Liver (tissue), 9 donors: Measurements from ENCODE around the gene EIF4G1. TPM values are rescaled to one million over a fixed set of nuclear protein-coding genes. Genes with fewer than 3 reads are reported as not detected.

Experiments used
- DNase-seq: peaks from one replicate; pipeline ENCODE4 v3.0.0-alpha.2; 2017; ENCODE audit warnings: low spot score
- H3K27ac ChIP-seq, 2 donors: one replicate each; pipeline ENCODE4 v1.7.0; 2013; ENCODE audit warnings: inconsistent platforms in 2 of 2, low read length in 2 of 2, control low read depth in 1 of 2, low read depth in 1 of 2, mild to moderate bottlenecking in 1 of 2
- H3K27me3 ChIP-seq, 4 donors: one replicate each; pipeline versions ENCODE4 v1.6.1 to v1.7.0; 2013; ENCODE audit warnings: low read length in 3 of 4, inconsistent platforms in 1 of 4, mild to moderate bottlenecking in 1 of 4, moderate library complexity in 1 of 4; ENCODE audit not compliant: control insufficient read depth in 4 of 4, insufficient read depth in 4 of 4
- H3K36me3 ChIP-seq, 4 donors: one replicate each; pipeline versions ENCODE4 v1.6.1 to v1.7.0; 2013; ENCODE audit warnings: low read length in 3 of 4, mild to moderate bottlenecking in 3 of 4, low read depth in 1 of 4, moderate library complexity in 1 of 4; ENCODE audit not compliant: control insufficient read depth in 4 of 4, insufficient read depth in 3 of 4
- H3K4me1 ChIP-seq, 4 donors: one replicate each; pipeline versions ENCODE4 v1.6.1 to v1.7.0; 2013; ENCODE audit warnings: low read length in 3 of 4, mild to moderate bottlenecking in 3 of 4, moderate library complexity in 1 of 4; ENCODE audit not compliant: control insufficient read depth in 4 of 4, insufficient read depth in 4 of 4
- H3K4me3 ChIP-seq, 3 donors: one replicate each; pipeline versions ENCODE4 v1.6.1 to v1.7.0; 2013; ENCODE audit warnings: low read length in 3 of 3, control low read depth in 1 of 3, low read depth in 1 of 3, mild to moderate bottlenecking in 1 of 3
- H3K9ac ChIP-seq, 2 donors: one replicate each; pipeline ENCODE4 v1.7.0; 2013; ENCODE audit warnings: low read length in 2 of 2, mild to moderate bottlenecking in 2 of 2, moderate library complexity in 2 of 2, control low read depth in 1 of 2, low read depth in 1 of 2
- H3K9me3 ChIP-seq, 4 donors: one replicate each; pipeline versions ENCODE4 v1.6.1 to v1.7.0; 2013; ENCODE audit warnings: low read length in 3 of 4; ENCODE audit not compliant: control insufficient read depth in 4 of 4
- ATF3 ChIP-seq: IDR thresholded peaks from 2 replicates; pipeline ENCODE4 v1.6.1; 2016; ENCODE audit warnings: antibody characterized with exemption
- CTCF ChIP-seq: fragments of 150-350 bp; IDR thresholded peaks from 2 replicates; pipeline ENCODE4 v1.5.1; 2017; ENCODE audit warnings: improper control_type of control experiment, low read depth, low read length; ENCODE audit not compliant: missing input control
- EGR1 ChIP-seq, 2 donors: IDR thresholded peaks; 2 replicates each; pipeline ENCODE4 v1.6.1; 2016 to 2018; ENCODE audit warnings: antibody characterized with exemption in 2 of 2, low read depth in 2 of 2
- FOXA1 ChIP-seq: IDR thresholded peaks from 2 replicates; pipeline ENCODE4 v1.6.1; 2016; ENCODE audit warnings: antibody characterized with exemption
- FOXA2 ChIP-seq: IDR thresholded peaks from 2 replicates; pipeline ENCODE4 v1.6.1; 2016; ENCODE audit warnings: antibody characterized with exemption
- GABPA ChIP-seq, 2 donors: IDR thresholded peaks in 1 of 2; conservative IDR thresholded peaks in 1 of 2; 2 replicates each; pipeline ENCODE4 v1.6.1; 2016; ENCODE audit warnings: antibody characterized with exemption in 2 of 2, mild to moderate bottlenecking in 1 of 2, moderate library complexity in 1 of 2
- HNF4A ChIP-seq, 2 donors: conservative IDR thresholded peaks; 2 replicates each; pipeline ENCODE4 v1.6.1; 2016; ENCODE audit warnings: antibody characterized with exemption in 2 of 2, mild to moderate bottlenecking in 2 of 2
- HNF4G ChIP-seq: IDR thresholded peaks from 2 replicates; pipeline ENCODE4 v1.6.1; 2016; ENCODE audit warnings: antibody characterized with exemption
- JUND ChIP-seq, 2 donors: IDR thresholded peaks; 2 replicates each; pipeline ENCODE4 v1.6.1; 2016; ENCODE audit warnings: antibody characterized with exemption in 2 of 2
- MAX ChIP-seq: IDR thresholded peaks from 2 replicates; pipeline ENCODE4 v1.6.1; 2016; ENCODE audit warnings: antibody characterized with exemption
- NR2F2 ChIP-seq: IDR thresholded peaks from 2 replicates; pipeline ENCODE4 v1.6.1; 2016; ENCODE audit warnings: antibody characterized with exemption
- RAD21 ChIP-seq, 2 donors: IDR thresholded peaks; 2 replicates each; pipeline ENCODE4 v1.6.1; 2016; ENCODE audit warnings: antibody characterized with exemption in 2 of 2, mild to moderate bottlenecking in 2 of 2
- RXRA ChIP-seq, 2 donors: IDR thresholded peaks; 2 replicates each; pipeline ENCODE4 v1.6.1; 2017 to 2018; ENCODE audit warnings: antibody characterized with exemption in 2 of 2, mild to moderate bottlenecking in 1 of 2
- SP1 ChIP-seq: IDR thresholded peaks from 2 replicates; pipeline ENCODE4 v1.6.1; 2018; ENCODE audit warnings: antibody characterized with exemption, mild to moderate bottlenecking
- TAF1 ChIP-seq: conservative IDR thresholded peaks from 2 replicates; pipeline ENCODE4 v1.6.1; 2016; ENCODE audit warnings: antibody characterized with exemption, mild to moderate bottlenecking
- YY1 ChIP-seq: IDR thresholded peaks from 2 replicates; pipeline ENCODE4 v1.6.1; 2016; ENCODE audit warnings: antibody characterized with exemption, mild to moderate bottlenecking
- ZBTB33 ChIP-seq: IDR thresholded peaks from 2 replicates; pipeline ENCODE4 v1.6.1; 2016; ENCODE audit warnings: antibody characterized with exemption
- WGBS: extraction: QIAGEN DNeasy Blood & Tissue Kit; methylation state at CpG from one replicate; pipeline ENCODE4 v1.1.7; 2013; 5-methylcytosine and 5-hydroxymethylcytosine counted together
- polyA plus RNA-seq, 2 donors: library from polyadenylated mRNA; stranded (reverse) in 1 of 2; unstranded in 1 of 2; fragments of 200-250 nt in 1 of 2; fragments of >200 nt in 1 of 2; fragmentation: Nextera tagmentation in 1 of 2; extraction: Ambion mirVana in 1 of 2; gene quantifications; one replicate each; pipeline versions ENCODE4 v1.2.1 to v1.2.3, GENCODE V29; 2013 to 2015
- total RNA-seq, 2 donors: library from RNA; depleted of rRNA; stranded (reverse); fragments of >200 nt; gene quantifications; one replicate each; pipeline ENCODE4 v1.2.3, GENCODE V29; 2014
- donor health status: healthy.
- donor health status: healthy.
- donor health status: healthy.
- donor health status: healthy.
- donor health status: healthy.

EIF4G1 gene
- total and polyA plus RNA-seq, 4 donors, result 140 to 329 (median 207) TPM

- H3K4me1 ChIP-seq, result peaks cover 8 to 17% (median 14%) of the 10 kb centered on the region in 4 donors
- no peaks in the 10 kb centered on the region for H3K27me3 ChIP-seq
- 87% methylated on average over 10 of the region's 10 CpGs for WGBS
- no peak overlapping the region for H3K4me3 ChIP-seq
- H3K36me3 ChIP-seq, result peaks cover 0 to 2% (median 0%) of the 10 kb centered on the region in 4 donors
- H3K9me3 ChIP-seq, result no peaks in the 10 kb centered on the region
- no peak overlapping the region for H3K27ac ChIP-seq
- H3K9ac ChIP-seq, result no peak overlapping the region
- TF ChIP-seq CTCF (no peak), HNF4G (no peak), EGR1 (IDR thresholded peaks at IDR 0.05; ENCODE audit: low read depth in 2 of 2) (no peak), GABPA (IDR thresholded peaks at IDR 0.05 in 1 of 2, conservative IDR thresholded peaks at IDR 0.05 in 1 of 2) (no peak), JUND (IDR thresholded peaks at IDR 0.05) (no peak), TAF1 (no peak), FOXA2 (no peak), RAD21 (IDR thresholded peaks at IDR 0.05) (no peak), YY1 (no peak), MAX (no peak), FOXA1 (no peak), HNF4A (conservative IDR thresholded peaks at IDR 0.05) (no peak), ZBTB33 (no peak), SP1 (no peak), NR2F2 (no peak), ATF3 (no peak), RXRA (IDR thresholded peaks at IDR 0.05) (no peak)
- no peak for DNase-seq
Measured at GRCh38 chr3:184349563-184350470, 35.4 kb downstream of the EIF4G1 start.

GRCh38 chr3:184350618-184351017 is 36.2 kb downstream of the EIF4G1 start:
- DNase-seq, result no peak
- no peak overlapping the region for H3K27ac ChIP-seq

More at GRCh38 chr3:184350618-184351017, 36.2 kb downstream of the EIF4G1 start:
- no peaks in the 10 kb centered on the region for H3K9me3 ChIP-seq
- no peaks in the 10 kb centered on the region for H3K27me3 ChIP-seq
- H3K9ac ChIP-seq, result no peak overlapping the region
- peaks cover 0 to 2% (median 0%) of the 10 kb centered on the region in 4 donors for H3K36me3 ChIP-seq
- no peak for TF ChIP-seq HNF4A (conservative IDR thresholded peaks at IDR 0.05)
- TF ChIP-seq HNF4G, result no peak
- TF ChIP-seq FOXA2, result no peak
- TF ChIP-seq RXRA (IDR thresholded peaks at IDR 0.05), result no peak
- TF ChIP-seq SP1, result no peak
- no peak for TF ChIP-seq TAF1
- TF ChIP-seq RAD21 (IDR thresholded peaks at IDR 0.05), result no peak
- no peak for TF ChIP-seq ZBTB33
- TF ChIP-seq ATF3, result no peak
- TF ChIP-seq NR2F2, result no peak
- TF ChIP-seq FOXA1, result no peak
- WGBS, result 99% methylated on average over 6 of the region's 6 CpGs
- peaks cover 8 to 17% (median 14%) of the 10 kb centered on the region in 4 donors for H3K4me1 ChIP-seq
- no peak overlapping the region for H3K4me3 ChIP-seq
